Measurements from ENCODE around the gene MT1H.

The MT1H gene

GRCh38 chr16:56649820-56650219 is 19.8 kb upstream of the MT1H start:
- TF ChIP-seq FOXP2 (optimal IDR thresholded peaks at IDR 0.05; ENCODE audit: borderline replicate concordance, extremely low read depth, extremely low read length, insufficient read depth), result no peak

GRCh38 chr16:56651586-56651985 is 18.0 kb upstream of the MT1H start, which contains the start of gene MT1B:
Gene MT1B, plus strand, starts transcription at chr16:56651886. Its CDS starts 68 bp downstream, at chr16:56651954.
- TF ChIP-seq SIN3A (IDR thresholded peaks at IDR 0.05; ENCODE audit: borderline replicate concordance, insufficient read depth, low read length) (no peak), FOXP2 (optimal IDR thresholded peaks at IDR 0.05; ENCODE audit: borderline replicate concordance, extremely low read depth, extremely low read length, insufficient read depth) (no peak), REST (IDR thresholded peaks at IDR 0.05; ENCODE audit: insufficient read depth in 1 of 2, low read depth in 2 of 2, low read length in 2 of 2) (no peak), TAF1 (IDR thresholded peaks at IDR 0.05; ENCODE audit: borderline replicate concordance, insufficient read depth, low read length) (no peak), POLR2AphosphoS5 (IDR thresholded peaks at IDR 0.05; ENCODE audit: low read depth, low read length) (no peak)

GRCh38 chr16:56652600-56652999 is 17.0 kb upstream of the MT1H start:
- no peak for TF ChIP-seq TAF1 (IDR thresholded peaks at IDR 0.05; ENCODE audit: borderline replicate concordance, insufficient read depth, low read length)

GRCh38 chr16:56653218-56653617 is 16.4 kb upstream of the MT1H start:
- TF ChIP-seq POLR2AphosphoS5 (IDR thresholded peaks at IDR 0.05; ENCODE audit: low read depth, low read length) (no peak), TAF1 (IDR thresholded peaks at IDR 0.05; ENCODE audit: borderline replicate concordance, insufficient read depth, low read length) (no peak), REST (IDR thresholded peaks at IDR 0.05; ENCODE audit: insufficient read depth in 1 of 2, low read depth in 2 of 2, low read length in 2 of 2) (no peak), FOXP2 (optimal IDR thresholded peaks at IDR 0.05; ENCODE audit: borderline replicate concordance, extremely low read depth, extremely low read length, insufficient read depth) (no peak), SIN3A (IDR thresholded peaks at IDR 0.05; ENCODE audit: borderline replicate concordance, insufficient read depth, low read length) (no peak)

- no peak for TF ChIP-seq REST (IDR thresholded peaks at IDR 0.05; ENCODE audit: insufficient read depth in 1 of 2, low read depth in 2 of 2, low read length in 2 of 2)
- no peak for TF ChIP-seq SIN3A (IDR thresholded peaks at IDR 0.05; ENCODE audit: borderline replicate concordance, insufficient read depth, low read length)
- no peak for TF ChIP-seq TAF1 (IDR thresholded peaks at IDR 0.05; ENCODE audit: borderline replicate concordance, insufficient read depth, low read length)
- TF ChIP-seq POLR2AphosphoS5 (IDR thresholded peaks at IDR 0.05; ENCODE audit: low read depth, low read length), result no peak
- TF ChIP-seq FOXP2 (optimal IDR thresholded peaks at IDR 0.05; ENCODE audit: borderline replicate concordance, extremely low read depth, extremely low read length, insufficient read depth), result no peak
Observed at GRCh38 chr16:56657555-56658326, 11.9 kb upstream of the MT1H start, which contains the start of gene MT1F. Gene MT1F, plus strand, starts transcription at chr16:56657959. Its CDS starts 100 bp downstream, at chr16:56658059.

GRCh38 chr16:56658327-56658875 is 11.2 kb upstream of the MT1H start:
- TF ChIP-seq TAF1 (IDR thresholded peaks at IDR 0.05; ENCODE audit: borderline replicate concordance, insufficient read depth, low read length), result no peak
- no peak for TF ChIP-seq SIN3A (IDR thresholded peaks at IDR 0.05; ENCODE audit: borderline replicate concordance, insufficient read depth, low read length)
- TF ChIP-seq FOXP2 (optimal IDR thresholded peaks at IDR 0.05; ENCODE audit: borderline replicate concordance, extremely low read depth, extremely low read length, insufficient read depth), result no peak
- no peak for TF ChIP-seq POLR2AphosphoS5 (IDR thresholded peaks at IDR 0.05; ENCODE audit: low read depth, low read length)
- TF ChIP-seq REST (IDR thresholded peaks at IDR 0.05; ENCODE audit: insufficient read depth in 1 of 2, low read depth in 2 of 2, low read length in 2 of 2), result no peak

Data from PFSK-1 (cell line).